PC-3 (cell line): ENCODE data around the gene DLL4.

Experiments
- EZH2 ChIP-seq: fragments of 300-600 bp; sonication (generic); IDR thresholded peaks from one replicate; pipeline ENCODE4 v1.6.1; 2017; ENCODE audit warnings: antibody characterized with exemption, mild to moderate bottlenecking, low read length; ENCODE audit not compliant: unreplicated experiment
- EZH2phosphoT487 ChIP-seq: fragments of 300-600 bp; sonication (generic); IDR thresholded peaks from 2 replicates; pipeline ENCODE4 v1.6.1; 2018; ENCODE audit warnings: mild to moderate bottlenecking, antibody characterized with exemption, low read length, borderline replicate concordance
- TF ChIP-seq, protein P1 (sequence below): fragments of 300-600 bp; sonication (generic); conservative IDR thresholded peaks from 2 replicates; pipeline ENCODE4 v1.5.1; 2017; ENCODE audit warnings: antibody characterized with exemption, low read depth, mild to moderate bottlenecking, low read length

DNA sequence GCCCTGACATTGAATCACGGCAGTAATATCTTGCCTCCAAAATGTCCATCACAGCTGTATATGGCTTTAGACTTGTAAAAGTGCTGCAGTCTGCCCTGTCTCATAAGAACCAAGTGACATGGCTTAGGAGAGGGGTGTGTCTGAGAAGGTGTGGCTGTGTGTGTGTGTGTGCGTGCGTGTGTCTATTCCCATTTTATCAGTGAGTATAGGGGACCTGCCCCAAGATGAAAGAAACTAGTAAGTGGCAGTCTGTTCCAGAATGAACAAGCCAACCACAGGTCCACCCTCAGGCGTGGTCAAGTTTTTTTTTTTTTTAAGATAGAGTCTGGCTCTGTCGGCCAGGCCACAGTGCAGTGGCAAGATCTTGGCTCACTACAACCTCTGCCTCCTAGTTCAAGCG, 49.5 kb upstream of the DLL4 start:
- TF ChIP-seq, protein P1, sequence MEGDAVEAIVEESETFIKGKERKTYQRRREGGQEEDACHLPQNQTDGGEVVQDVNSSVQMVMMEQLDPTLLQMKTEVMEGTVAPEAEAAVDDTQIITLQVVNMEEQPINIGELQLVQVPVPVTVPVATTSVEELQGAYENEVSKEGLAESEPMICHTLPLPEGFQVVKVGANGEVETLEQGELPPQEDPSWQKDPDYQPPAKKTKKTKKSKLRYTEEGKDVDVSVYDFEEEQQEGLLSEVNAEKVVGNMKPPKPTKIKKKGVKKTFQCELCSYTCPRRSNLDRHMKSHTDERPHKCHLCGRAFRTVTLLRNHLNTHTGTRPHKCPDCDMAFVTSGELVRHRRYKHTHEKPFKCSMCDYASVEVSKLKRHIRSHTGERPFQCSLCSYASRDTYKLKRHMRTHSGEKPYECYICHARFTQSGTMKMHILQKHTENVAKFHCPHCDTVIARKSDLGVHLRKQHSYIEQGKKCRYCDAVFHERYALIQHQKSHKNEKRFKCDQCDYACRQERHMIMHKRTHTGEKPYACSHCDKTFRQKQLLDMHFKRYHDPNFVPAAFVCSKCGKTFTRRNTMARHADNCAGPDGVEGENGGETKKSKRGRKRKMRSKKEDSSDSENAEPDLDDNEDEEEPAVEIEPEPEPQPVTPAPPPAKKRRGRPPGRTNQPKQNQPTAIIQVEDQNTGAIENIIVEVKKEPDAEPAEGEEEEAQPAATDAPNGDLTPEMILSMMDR = no peak
- TF ChIP-seq EZH2phosphoT487 = no peak
- TF ChIP-seq EZH2 = no peak
